ENCODE results near the gene RPL19. TPM values are rescaled to one million over a fixed set of nuclear protein-coding genes. Genes with fewer than 3 reads are reported as not detected.

Gene RPL19
- total RNA-seq, 4 donors from 2014 or later: 2,570 to 3,363 (median 3,072) TPM

DNA sequence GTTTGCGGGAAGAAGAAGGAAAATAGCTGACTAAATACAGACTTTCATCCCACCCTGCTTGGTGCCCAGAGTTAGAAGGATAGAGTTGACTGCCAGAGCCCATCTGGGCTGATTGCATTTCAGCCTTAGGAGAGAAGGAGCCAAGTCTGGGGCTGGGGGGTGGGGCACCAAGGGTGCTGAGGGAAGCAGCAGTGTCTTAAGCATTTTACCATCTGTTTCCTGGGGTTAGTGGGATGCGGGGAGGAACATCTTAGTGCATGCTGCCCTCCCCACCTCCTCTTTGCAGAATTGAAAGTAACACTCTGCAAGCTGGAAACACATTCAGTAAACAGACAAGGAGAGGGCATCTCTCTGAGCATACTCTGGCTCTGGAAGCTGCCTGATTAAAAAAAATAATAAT lies 32.6 kb upstream of the RPL19 start:
- TF ChIP-seq, protein P1, sequence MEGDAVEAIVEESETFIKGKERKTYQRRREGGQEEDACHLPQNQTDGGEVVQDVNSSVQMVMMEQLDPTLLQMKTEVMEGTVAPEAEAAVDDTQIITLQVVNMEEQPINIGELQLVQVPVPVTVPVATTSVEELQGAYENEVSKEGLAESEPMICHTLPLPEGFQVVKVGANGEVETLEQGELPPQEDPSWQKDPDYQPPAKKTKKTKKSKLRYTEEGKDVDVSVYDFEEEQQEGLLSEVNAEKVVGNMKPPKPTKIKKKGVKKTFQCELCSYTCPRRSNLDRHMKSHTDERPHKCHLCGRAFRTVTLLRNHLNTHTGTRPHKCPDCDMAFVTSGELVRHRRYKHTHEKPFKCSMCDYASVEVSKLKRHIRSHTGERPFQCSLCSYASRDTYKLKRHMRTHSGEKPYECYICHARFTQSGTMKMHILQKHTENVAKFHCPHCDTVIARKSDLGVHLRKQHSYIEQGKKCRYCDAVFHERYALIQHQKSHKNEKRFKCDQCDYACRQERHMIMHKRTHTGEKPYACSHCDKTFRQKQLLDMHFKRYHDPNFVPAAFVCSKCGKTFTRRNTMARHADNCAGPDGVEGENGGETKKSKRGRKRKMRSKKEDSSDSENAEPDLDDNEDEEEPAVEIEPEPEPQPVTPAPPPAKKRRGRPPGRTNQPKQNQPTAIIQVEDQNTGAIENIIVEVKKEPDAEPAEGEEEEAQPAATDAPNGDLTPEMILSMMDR (IDR thresholded peaks at IDR 0.05; ENCODE audit: low read depth): no peak

DNA sequence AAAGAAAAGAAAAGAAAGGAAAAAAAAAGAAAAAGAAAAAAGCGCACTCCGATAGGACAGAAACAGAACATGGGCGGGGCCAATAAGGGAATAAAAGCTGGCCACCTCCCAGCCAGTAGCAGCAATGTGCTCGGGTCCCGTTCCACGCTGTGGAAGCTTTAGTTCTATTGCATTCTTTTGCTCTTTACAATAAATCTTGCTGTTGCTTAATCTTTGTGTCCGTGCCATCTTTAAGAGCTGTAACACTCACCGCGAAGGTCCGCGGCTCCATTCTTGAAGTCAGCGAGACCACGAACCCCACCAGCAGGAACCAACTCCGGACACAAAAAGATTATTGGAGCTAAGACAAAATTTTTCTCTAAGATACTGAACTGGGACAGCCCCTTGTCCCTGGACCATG lies 31.0 kb upstream of the RPL19 start:
- TF ChIP-seq, protein P1 (IDR thresholded peaks at IDR 0.05; ENCODE audit: low read depth): no peak

DNA sequence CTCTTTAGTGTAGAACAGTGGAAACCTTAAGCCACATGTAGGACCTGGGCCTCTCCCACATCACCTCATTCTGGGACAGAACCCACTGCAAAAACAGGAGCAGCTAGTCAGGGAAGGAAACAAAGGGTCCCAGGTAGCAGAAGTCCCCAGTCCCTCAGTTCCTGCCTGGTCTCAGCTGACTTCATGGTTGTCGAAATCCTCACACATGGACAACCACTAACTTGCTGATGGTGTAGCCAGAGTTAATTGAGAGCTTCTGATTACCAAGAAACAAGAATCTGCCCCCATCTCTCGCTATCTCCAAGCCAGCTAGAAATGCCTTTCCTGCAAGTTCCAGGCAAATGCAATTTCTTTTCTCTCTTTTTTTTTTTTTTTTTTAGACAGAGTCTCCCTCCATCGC lies 30.6 kb upstream of the RPL19 start:
- TF ChIP-seq, protein P1 (IDR thresholded peaks at IDR 0.05; ENCODE audit: low read depth): no peak

DNA sequence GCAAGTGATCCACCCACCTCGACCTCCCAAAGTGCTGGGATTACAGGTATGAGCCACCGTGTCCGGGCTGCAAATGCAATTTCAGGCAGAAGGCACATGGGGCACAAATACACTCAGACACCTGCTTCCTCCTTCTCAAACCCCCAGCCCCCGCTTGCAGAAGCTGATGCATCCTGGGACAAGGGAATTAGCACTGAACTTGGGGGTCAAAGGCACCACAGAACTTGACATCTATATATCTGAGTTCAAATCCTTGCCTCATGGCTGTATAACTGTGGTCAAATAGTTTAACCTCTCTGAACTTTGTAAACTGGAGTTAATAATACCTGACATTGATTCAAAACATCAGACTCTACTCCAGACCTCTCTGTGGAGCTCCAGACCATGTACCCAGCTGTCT lies 30.0 kb upstream of the RPL19 start:
- TF ChIP-seq, protein P1 (IDR thresholded peaks at IDR 0.05; ENCODE audit: low read depth): no peak

DNA sequence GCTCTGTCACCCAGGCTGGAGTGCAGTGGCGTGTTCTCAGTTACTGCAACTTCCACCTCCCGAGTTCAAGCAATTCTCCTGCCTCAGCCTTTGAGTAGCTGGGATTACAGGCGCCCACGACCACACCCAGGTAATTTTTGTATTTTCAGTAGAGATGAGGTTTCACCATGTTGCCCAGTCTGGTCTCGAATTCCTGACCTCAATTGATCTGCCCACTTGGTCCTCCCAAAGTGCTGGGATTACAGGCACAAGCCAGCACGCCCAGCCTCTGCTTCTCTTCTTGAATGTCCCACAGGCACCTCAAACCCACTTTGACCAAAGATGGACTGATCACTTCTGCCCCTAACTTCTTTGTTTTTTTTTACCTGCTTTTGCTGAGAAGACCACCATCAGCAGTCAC lies 29.5 kb upstream of the RPL19 start:
- TF ChIP-seq, protein P1 (IDR thresholded peaks at IDR 0.05; ENCODE audit: low read depth): no peak

DNA sequence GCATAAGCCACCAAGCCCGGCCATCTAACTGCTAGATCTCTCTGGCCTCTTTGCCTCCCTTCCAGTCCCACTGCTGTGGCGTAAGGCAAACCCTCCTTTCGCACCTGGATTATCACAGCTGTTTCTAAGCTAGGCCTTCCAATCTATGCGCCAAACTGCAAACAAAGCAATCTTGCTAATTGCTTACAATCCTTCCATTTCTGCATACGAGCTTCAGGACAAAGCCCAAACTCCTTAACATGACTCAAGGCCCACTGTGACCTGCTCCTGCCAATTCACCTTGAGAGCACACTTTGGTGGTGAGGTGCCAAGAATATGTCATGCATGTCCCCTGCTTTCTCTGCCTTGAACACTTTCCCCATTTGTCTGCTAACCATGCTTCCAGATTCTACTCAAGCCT lies 28.1 kb upstream of the RPL19 start:
- TF ChIP-seq, protein P1 (IDR thresholded peaks at IDR 0.05; ENCODE audit: low read depth): no peak

DNA sequence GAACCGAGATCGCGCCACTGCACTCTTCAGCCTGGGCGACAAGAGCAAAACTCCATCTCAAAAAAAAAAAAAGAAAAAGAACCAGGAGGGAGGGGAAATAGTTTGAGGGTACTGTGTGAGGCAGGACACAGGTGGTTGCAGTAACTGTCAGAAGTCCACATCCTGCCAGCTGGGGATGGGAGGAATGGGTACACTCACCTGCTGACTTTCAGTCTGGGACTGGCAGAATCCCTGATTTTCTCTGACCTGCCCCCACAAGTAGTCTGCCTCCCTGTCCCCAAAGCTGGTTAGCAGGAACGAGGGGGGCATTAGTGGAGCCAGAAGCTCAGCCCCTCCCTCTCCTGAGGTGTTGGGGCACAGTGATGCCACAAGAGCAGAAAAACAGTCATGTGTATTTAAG lies 27.0 kb upstream of the RPL19 start:
- TF ChIP-seq, protein P1 (IDR thresholded peaks at IDR 0.05; ENCODE audit: low read depth): no peak

Measured in subcutaneous adipose tissue (tissue), 4 donors.